ENCODE results near the gene EPOP.
A peak's percentile ranks its signal among the peaks of the same experiment; 100 is the strongest.

The EPOP gene

DNA sequence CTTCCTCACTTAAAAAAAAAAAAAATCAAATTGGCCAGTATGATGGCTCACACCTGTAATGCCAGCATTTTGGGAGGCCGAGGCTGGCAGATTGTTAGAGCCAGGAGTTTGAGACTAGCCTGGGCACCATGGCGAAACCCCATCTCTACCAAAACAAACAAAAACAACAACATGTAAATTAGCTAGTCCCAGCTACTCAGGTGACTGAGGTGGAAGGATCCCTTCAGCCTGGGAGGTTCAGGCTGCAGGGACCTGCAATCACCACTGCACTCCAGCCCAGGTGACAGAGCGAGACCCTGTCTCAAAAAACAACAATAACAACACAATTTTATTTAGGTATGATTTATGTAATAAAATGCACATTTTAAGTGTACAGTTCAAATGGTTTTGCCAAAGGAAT lies 6.3 kb upstream of the EPOP start:
- Histone ChIP-seq H3K27me3 (ENCODE audit: control insufficient read depth, insufficient read depth, low read length) (peaks cover 7% of the 10 kb centered on the region), H3K36me3 (ENCODE audit: control insufficient read depth, insufficient read depth, low read length) (no peaks in the 10 kb centered on the region), H3K9ac (ENCODE audit: low read length) (no peak overlapping the region), H3K27ac (ENCODE audit: low read depth, low read length) (no peak overlapping the region), H3K4me3 (ENCODE audit: low read length) (no peak overlapping the region), H3K4me1 (ENCODE audit: control insufficient read depth, insufficient read depth, low read length) (peaks cover 6% of the 10 kb centered on the region)

DNA sequence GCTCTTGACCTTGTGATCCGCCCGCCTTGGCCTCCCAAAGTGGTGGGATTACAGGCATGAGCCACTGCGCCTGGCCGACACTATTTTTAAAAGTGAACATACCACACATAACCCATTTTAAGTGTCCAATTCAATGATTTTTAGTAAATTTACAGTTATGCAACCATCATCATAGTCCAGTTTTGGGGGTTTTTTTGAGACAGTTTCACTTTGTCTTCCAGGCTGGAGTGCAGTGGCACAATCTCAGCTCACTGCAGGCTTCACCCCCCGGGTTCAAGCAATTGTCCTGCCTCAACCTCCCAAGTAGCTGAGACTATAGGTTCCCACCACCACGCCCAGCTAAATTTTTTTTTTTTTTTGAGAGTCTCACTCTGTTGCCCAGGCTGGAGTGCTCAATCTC lies 3.1 kb upstream of the EPOP start:
- H3K27ac ChIP-seq (ENCODE audit: low read depth, low read length), result no peak overlapping the region

DNA sequence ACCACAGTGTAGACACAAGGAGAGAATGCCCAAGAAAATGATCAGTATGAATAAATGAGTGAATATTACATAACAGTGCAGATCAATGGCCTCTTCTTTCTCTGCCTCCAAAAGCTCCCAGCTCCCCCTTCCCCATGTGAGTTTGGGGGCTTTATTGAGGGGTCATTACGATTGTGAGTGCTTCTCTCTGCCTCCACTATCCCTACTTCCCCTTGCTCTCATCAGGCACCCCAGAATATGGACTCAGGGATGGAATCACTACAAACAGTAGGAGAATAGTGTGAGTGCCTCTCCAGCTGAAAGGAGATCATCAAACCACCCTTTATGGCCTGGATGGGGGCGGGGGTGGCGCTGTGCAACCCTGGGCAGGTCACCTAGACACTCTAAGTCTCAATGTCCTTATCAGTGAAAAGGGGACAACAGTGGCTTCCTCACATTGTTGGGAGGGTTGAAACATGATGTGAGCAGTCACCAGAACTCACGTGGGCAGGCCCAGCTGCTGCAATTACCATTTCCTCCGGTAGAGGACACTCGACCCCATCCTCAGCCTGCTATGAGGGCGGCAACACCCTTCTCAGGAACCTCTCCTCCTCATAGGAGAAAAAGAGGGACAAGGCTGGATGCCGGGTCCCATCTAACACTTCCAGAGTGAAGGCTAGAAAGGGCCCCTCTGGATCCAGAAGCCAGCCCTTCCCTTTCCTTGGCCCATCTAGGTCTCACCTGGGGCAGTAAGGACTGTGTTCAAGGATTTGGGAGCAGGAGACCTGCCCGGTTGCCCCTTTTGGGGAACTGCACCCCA lies 2.1 kb upstream of the EPOP start:
- Histone ChIP-seq H3K9ac (ENCODE audit: low read length) (no peak overlapping the region), H3K27ac (ENCODE audit: low read depth, low read length) (no peak overlapping the region), H3K27me3 (ENCODE audit: control insufficient read depth, insufficient read depth, low read length) (peaks cover 22% of the 10 kb centered on the region), H3K4me3 (ENCODE audit: low read length) (no peak overlapping the region), H3K4me1 (ENCODE audit: control insufficient read depth, insufficient read depth, low read length) (peaks cover 10% of the 10 kb centered on the region), H3K36me3 (ENCODE audit: control insufficient read depth, insufficient read depth, low read length) (no peaks in the 10 kb centered on the region)

More for the DNA sequence above, 3.1 kb upstream of the EPOP start:
- no peak overlapping the region for H3K9ac ChIP-seq (ENCODE audit: low read length)
- H3K4me3 ChIP-seq (ENCODE audit: low read length), result no peak overlapping the region
- peaks cover 10% of the 10 kb centered on the region for H3K4me1 ChIP-seq (ENCODE audit: control insufficient read depth, insufficient read depth, low read length)
- no peaks in the 10 kb centered on the region for H3K36me3 ChIP-seq (ENCODE audit: control insufficient read depth, insufficient read depth, low read length)
- peaks cover 17% of the 10 kb centered on the region for H3K27me3 ChIP-seq (ENCODE audit: control insufficient read depth, insufficient read depth, low read length)

DNA sequence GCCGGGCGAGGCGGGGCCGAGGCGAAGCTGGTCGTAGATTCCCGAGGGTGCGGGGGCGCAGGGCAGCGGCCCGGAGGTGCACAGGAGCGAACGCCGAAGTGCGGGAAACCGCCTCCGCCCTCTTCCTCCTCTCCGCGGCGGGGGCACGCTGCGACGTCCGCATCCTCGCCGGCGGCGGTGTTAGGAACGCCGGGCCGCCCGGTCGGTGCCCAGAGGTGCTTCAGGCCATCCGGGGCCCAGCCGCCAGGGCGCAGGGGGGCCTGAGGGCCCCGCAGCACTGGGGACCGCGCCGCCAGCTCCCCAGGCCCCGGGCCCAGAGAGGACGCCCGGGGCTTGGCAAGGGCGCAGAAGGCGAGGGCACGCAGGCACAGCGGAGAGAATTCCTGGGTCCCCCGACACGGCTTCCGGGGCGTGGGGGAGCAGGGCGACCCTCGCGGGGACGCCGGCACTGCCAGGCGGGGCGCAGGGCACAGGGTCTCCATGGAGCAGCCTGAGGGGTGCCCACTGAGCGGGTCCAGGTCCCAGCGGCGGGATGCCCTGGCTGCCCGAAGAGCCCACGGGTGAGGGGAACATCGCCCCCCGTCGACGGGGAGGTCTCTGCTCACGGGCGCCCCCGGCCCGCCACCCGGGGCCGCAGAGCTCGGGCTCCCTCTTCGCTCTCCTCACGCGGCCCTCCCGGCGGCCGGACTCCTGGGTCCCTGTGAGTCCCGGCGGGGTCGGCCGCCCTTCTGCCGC lies 576 bp downstream of the EPOP start:
- Histone ChIP-seq H3K9ac (ENCODE audit: low read length) (no peak overlapping the region), H3K4me3 (ENCODE audit: low read length) (peak overlapping the region; percentile 55), H3K27me3 (ENCODE audit: control insufficient read depth, insufficient read depth, low read length) (peaks cover 25% of the 10 kb centered on the region), H3K27ac (ENCODE audit: low read depth, low read length) (no peak overlapping the region), H3K4me1 (ENCODE audit: control insufficient read depth, insufficient read depth, low read length) (peaks cover 10% of the 10 kb centered on the region), H3K36me3 (ENCODE audit: control insufficient read depth, insufficient read depth, low read length) (no peaks in the 10 kb centered on the region)

DNA sequence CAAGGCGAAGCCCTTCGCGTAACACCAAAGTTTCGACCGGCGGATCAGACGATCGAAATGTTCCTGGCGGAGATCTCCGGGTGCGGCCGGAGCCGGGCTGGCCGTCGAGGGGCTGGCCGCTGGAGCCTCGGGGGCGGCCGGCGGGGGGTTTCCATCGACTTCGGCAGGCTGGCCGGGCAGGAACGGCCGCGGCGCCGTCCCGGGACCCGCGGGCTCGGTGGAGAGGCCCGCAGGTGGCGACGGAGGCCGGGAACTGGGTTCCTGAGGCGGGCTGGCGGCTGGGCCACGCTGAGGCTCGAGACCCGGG lies 1.1 kb downstream of the EPOP start:
- Histone ChIP-seq H3K9ac (ENCODE audit: low read length) (no peak overlapping the region), H3K4me3 (ENCODE audit: low read length) (peak overlapping the region; percentile 55), H3K27ac (ENCODE audit: low read depth, low read length) (no peak overlapping the region), H3K4me1 (ENCODE audit: control insufficient read depth, insufficient read depth, low read length) (peaks cover 10% of the 10 kb centered on the region), H3K27me3 (ENCODE audit: control insufficient read depth, insufficient read depth, low read length) (peaks cover 25% of the 10 kb centered on the region), H3K36me3 (ENCODE audit: control insufficient read depth, insufficient read depth, low read length) (no peaks in the 10 kb centered on the region)

DNA sequence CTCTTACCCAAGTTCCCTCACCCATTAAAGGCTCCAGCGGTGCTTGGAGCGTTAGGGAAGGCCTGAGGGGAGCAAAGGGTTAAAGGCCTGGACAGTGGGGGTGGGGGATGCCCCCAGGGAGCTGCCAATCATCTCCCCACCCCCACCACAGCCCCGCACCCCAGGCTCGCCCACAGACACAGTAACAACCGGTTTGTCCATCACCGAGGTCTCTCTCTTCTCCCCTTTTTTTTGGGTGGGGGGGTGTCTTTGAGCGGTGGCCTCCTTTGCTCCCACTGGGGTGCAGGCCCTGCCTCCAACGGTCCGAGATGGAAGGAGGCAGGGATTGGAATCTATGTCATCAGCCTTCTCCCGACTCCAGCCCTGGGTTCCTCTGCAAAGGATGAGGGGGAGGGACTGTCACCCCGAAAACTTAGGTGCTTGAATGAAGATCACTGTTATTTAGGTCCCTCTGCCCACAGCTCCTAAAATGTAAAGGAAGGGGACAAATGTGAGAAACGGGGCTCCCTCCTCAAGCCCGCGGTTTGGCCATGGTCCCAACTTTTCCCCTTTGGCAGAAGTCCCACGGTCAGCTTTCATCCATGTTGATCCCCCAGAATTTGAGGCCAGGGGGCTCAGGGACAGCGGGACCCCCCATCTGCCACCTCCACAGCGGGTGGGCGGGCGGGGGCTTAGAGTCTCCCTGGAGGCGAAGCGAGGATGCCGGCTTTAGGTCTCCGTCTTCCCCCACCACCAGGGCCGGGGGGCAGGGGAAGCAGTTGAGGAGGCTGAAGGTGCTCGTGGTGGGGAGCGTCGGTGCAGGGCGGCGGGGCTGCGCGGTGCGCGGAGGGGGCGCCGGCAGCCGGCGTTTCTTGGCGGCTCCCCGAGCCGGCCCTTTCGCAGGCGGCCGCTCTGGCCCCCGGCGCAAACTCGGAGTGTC lies 1.7 kb downstream of the EPOP start:
- Histone ChIP-seq H3K4me1 (ENCODE audit: control insufficient read depth, insufficient read depth, low read length) (peaks cover 10% of the 10 kb centered on the region), H3K27me3 (ENCODE audit: control insufficient read depth, insufficient read depth, low read length) (peaks cover 27% of the 10 kb centered on the region), H3K27ac (ENCODE audit: low read depth, low read length) (no peak overlapping the region), H3K4me3 (ENCODE audit: low read length) (no peak overlapping the region), H3K9ac (ENCODE audit: low read length) (no peak overlapping the region), H3K36me3 (ENCODE audit: control insufficient read depth, insufficient read depth, low read length) (no peaks in the 10 kb centered on the region)

DNA sequence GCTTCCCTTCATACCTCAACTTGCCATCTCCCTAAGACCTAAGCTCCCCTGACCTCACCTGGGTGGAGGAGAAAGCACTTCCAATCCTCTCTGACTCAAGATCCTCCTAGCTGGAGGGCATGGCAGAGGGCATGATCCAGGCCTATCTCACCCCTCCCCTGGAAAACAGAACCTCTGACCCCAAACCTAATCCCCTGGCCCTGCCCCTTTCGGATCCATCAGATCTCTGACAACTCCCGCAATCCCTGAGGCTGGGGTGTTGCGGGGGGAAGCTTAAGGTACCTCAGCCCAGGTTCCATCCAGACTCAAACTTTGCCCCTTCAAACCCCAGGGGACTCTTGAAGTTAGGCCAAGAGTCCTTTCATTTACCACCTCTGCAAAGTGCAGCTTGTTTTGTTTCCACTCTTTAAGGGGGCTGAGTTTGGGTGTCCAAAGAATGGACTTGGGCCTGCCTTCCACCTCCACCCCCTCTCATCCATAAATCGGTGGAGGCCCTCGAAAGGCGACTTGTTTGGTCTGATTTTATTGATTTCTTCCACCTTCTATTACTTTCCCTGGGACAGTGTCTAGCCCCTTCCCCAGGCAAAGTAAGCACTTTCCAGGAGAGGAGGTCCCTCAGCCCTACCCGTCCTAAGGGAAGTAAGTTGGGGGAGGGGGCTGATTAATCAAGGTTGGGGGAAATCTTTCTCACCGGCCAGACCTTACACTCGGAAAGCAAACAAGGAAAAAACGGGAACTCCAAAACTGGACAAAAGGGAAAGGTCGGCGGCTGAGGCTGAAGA lies 2.6 kb downstream of the EPOP start:
- no peak overlapping the region for H3K4me3 ChIP-seq (ENCODE audit: low read length)
- H3K9ac ChIP-seq (ENCODE audit: low read length), result no peak overlapping the region
- no peak overlapping the region for H3K27ac ChIP-seq (ENCODE audit: low read depth, low read length)
- no peaks in the 10 kb centered on the region for H3K36me3 ChIP-seq (ENCODE audit: control insufficient read depth, insufficient read depth, low read length)
- H3K4me1 ChIP-seq (ENCODE audit: control insufficient read depth, insufficient read depth, low read length), result peaks cover 8% of the 10 kb centered on the region
- H3K27me3 ChIP-seq (ENCODE audit: control insufficient read depth, insufficient read depth, low read length), result peaks cover 27% of the 10 kb centered on the region

DNA sequence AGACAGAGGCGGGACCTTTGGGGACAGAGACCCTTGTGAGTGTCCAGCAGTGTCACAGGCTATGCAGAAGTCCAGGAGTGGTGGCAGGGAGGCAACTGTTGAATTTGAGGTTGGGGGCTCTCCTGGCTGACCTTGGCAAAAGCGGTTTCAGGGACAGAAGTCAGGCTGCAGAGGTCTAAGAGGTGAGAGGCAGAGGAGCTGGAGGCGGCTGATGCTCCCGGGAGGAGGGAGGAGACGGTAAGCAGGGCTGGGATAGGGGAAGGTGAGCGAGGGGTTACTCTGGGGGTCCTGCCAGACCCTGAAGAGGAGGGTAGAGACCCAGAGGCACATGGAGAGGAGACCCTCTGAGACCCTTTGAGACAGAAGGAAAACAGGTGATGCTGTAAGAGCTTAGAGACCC lies 5.2 kb downstream of the EPOP start:
- H3K27me3 ChIP-seq (ENCODE audit: control insufficient read depth, insufficient read depth, low read length), result peaks cover 20% of the 10 kb centered on the region
- no peaks in the 10 kb centered on the region for H3K4me1 ChIP-seq (ENCODE audit: control insufficient read depth, insufficient read depth, low read length)
- no peak overlapping the region for H3K9ac ChIP-seq (ENCODE audit: low read length)
- H3K4me3 ChIP-seq (ENCODE audit: low read length), result no peak overlapping the region
- H3K27ac ChIP-seq (ENCODE audit: low read depth, low read length), result no peak overlapping the region
- H3K36me3 ChIP-seq (ENCODE audit: control insufficient read depth, insufficient read depth, low read length), result no peaks in the 10 kb centered on the region

DNA sequence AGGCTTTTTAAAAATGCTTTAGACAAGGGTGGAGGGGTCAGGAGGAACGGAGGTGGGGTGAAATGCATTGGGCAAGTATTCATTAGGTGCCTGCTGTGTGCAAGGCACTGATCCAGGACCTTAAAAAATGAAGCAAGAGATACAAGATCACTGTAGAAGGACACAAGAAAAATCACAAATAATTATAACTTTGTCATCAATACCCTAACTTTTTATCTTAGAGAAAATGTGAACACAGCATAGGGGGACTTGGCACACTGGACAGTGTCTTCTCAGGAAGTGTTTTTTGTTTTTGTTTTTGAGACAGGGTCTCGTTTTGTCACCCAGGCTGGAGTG lies 7.0 kb downstream of the EPOP start:
- H3K36me3 ChIP-seq (ENCODE audit: control insufficient read depth, insufficient read depth, low read length), result no peaks in the 10 kb centered on the region
- H3K9ac ChIP-seq (ENCODE audit: low read length), result no peak overlapping the region
- H3K27me3 ChIP-seq (ENCODE audit: control insufficient read depth, insufficient read depth, low read length), result peaks cover 9% of the 10 kb centered on the region
- H3K27ac ChIP-seq (ENCODE audit: low read depth, low read length), result no peak overlapping the region
- H3K4me3 ChIP-seq (ENCODE audit: low read length), result no peak overlapping the region
- no peaks in the 10 kb centered on the region for H3K4me1 ChIP-seq (ENCODE audit: control insufficient read depth, insufficient read depth, low read length)

DNA sequence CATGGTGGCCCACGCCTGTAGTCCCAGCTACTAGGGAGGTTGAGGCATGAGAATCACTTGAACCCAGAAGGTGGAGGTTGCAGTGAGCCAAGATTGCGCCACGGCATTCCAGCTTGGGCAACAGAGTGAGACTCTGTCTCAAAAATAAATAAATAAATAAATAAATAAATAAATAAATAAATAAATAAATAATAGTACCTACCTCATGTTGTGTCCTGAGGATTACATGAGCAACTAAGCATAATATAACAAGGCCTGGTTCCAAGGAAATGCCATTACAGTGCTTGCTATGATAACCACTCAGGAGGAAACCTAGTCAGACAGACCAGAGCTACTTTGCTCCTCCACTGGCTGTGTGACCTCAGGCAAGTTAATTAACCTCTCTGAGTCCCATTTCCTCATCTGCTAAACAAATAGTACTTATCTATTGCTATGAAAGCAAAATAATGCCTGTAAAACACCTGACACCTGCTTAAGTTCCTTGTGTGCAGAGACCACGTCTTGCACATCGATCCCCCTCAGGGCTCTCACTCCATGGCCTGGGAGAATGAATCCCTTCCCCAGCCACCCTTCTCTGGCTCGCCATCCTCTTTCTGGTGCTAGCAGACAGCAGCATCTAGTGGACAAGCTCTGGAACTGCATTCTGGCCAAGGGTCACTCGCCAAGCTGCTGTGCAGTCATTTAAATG lies 7.5 kb downstream of the EPOP start:
- Histone ChIP-seq H3K36me3 (ENCODE audit: control insufficient read depth, insufficient read depth, low read length) (no peaks in the 10 kb centered on the region), H3K4me1 (ENCODE audit: control insufficient read depth, insufficient read depth, low read length) (no peaks in the 10 kb centered on the region), H3K4me3 (ENCODE audit: low read length) (no peak overlapping the region), H3K9ac (ENCODE audit: low read length) (no peak overlapping the region), H3K27me3 (ENCODE audit: control insufficient read depth, insufficient read depth, low read length) (peaks cover 5% of the 10 kb centered on the region), H3K27ac (ENCODE audit: low read depth, low read length) (no peak overlapping the region)

DNA sequence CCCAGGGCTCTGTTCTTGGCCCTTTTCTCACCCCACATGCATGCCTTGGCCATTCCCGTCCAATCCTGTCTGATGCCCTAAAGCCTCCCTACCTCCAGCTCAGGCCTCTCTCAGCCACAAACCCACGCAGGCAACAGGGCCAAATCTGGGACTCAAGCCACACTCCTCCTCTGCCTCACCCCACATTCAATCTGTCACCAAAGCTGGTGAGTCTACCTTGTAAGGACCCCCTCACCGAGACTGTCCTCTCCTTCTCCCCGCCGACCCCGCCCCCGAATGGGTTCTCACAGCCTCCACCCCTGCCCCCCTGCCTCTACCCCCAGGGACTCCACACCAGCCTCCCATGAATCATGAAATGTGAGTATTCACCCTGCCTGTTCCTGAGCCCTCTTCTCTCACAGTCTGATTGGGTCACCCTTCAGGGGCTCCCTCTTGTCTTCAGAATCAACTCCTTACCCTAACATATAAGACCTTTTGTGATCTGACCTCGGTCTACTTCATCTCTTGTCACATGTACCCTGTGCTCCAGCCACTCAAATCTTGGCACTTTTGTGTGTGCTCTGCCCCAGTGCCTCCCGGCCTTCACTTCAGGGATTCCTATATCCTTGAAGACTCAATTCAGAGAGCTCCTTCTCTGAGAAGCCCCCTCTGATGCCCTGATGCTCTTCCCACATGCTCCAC lies 10.7 kb downstream of the EPOP start:
- H3K4me3 ChIP-seq (ENCODE audit: low read length), result no peak overlapping the region
- no peaks in the 10 kb centered on the region for H3K36me3 ChIP-seq (ENCODE audit: control insufficient read depth, insufficient read depth, low read length)
- H3K9ac ChIP-seq (ENCODE audit: low read length), result no peak overlapping the region
- H3K27ac ChIP-seq (ENCODE audit: low read depth, low read length), result no peak overlapping the region
- no peaks in the 10 kb centered on the region for H3K4me1 ChIP-seq (ENCODE audit: control insufficient read depth, insufficient read depth, low read length)
- peaks cover 2% of the 10 kb centered on the region for H3K27me3 ChIP-seq (ENCODE audit: control insufficient read depth, insufficient read depth, low read length)
